ENCODE measurements around the gene SCAMP1. TPM values are rescaled to one million over a fixed set of nuclear protein-coding genes. Genes with fewer than 3 reads are reported as not detected.

The SCAMP1 gene
- total RNA-seq, 1 donor from 2014 or later = 15.0 TPM

- DNase-seq (ENCODE audit: low spot score in 2 of 2) = no peak
- H3K4me3 ChIP-seq = no peak overlapping the region
- intact Hi-C loops (cut with DNase I) = no loop called here
- peaks cover 5 to 13% of the 10 kb centered on the region in 2 donors for H3K4me1 ChIP-seq
- TF ChIP-seq, protein P1, sequence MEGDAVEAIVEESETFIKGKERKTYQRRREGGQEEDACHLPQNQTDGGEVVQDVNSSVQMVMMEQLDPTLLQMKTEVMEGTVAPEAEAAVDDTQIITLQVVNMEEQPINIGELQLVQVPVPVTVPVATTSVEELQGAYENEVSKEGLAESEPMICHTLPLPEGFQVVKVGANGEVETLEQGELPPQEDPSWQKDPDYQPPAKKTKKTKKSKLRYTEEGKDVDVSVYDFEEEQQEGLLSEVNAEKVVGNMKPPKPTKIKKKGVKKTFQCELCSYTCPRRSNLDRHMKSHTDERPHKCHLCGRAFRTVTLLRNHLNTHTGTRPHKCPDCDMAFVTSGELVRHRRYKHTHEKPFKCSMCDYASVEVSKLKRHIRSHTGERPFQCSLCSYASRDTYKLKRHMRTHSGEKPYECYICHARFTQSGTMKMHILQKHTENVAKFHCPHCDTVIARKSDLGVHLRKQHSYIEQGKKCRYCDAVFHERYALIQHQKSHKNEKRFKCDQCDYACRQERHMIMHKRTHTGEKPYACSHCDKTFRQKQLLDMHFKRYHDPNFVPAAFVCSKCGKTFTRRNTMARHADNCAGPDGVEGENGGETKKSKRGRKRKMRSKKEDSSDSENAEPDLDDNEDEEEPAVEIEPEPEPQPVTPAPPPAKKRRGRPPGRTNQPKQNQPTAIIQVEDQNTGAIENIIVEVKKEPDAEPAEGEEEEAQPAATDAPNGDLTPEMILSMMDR (IDR thresholded peaks at IDR 0.05) = no peak
- no peaks in the 10 kb centered on the region for H3K27me3 ChIP-seq
- H3K36me3 ChIP-seq = peaks cover 0 to 5% of the 10 kb centered on the region in 2 donors
- no peak overlapping the region for H3K27ac ChIP-seq
- H3K9me3 ChIP-seq = no peaks in the 10 kb centered on the region
These were observed 135.4 kb downstream of the SCAMP1 start for GRCh38 chr5:78495800-78496199.

DNA sequence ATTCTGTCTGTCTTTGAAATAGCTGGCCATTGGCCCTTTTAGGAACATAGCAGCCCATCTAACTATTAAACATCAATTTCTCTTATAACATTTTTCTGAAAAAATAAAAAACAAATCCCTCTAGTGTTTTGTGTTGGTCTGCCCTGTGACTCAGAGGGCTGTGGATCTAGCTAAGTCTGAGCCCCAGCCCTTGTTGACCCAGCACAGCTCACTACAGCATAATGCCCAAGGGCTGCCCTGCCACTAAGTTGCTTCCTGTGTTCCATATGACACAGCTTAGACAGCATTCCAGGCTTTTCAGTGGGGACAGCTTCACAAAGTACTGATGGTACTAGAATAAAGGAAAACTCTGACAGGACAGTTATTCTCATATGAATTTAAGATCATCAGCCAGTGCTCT lies 136.0 kb downstream of the SCAMP1 start:
- H3K27me3 ChIP-seq = no peaks in the 10 kb centered on the region
- peaks cover 5 to 13% of the 10 kb centered on the region in 2 donors for H3K4me1 ChIP-seq
- no peaks in the 10 kb centered on the region for H3K9me3 ChIP-seq
- TF ChIP-seq, protein P1 (IDR thresholded peaks at IDR 0.05) = no peak
- no peak overlapping the region for H3K27ac ChIP-seq
- H3K36me3 ChIP-seq = no peaks in the 10 kb centered on the region
- H3K4me3 ChIP-seq = no peak overlapping the region
- DNase-seq (ENCODE audit: low spot score in 2 of 2) = no peak
- intact Hi-C loops (cut with DNase I) = no loop called here

GRCh38 chr5:78497573-78498533 lies 137.4 kb downstream of the SCAMP1 start:
- no peak for DNase-seq (ENCODE audit: low spot score in 2 of 2)
- no peak overlapping the region for H3K27ac ChIP-seq

GRCh38 chr5:78499485-78499884 lies 139.1 kb downstream of the SCAMP1 start:
- H3K27ac ChIP-seq = no peak overlapping the region
- DNase-seq (ENCODE audit: low spot score in 2 of 2) = no peak
- no peak overlapping the region for H3K4me3 ChIP-seq
- intact Hi-C loops (cut with DNase I) = no loop called here
- no peaks in the 10 kb centered on the region for H3K9me3 ChIP-seq
- TF ChIP-seq, protein P1 (IDR thresholded peaks at IDR 0.05) = no peak
- H3K27me3 ChIP-seq = no peaks in the 10 kb centered on the region
- no peaks in the 10 kb centered on the region for H3K36me3 ChIP-seq
- H3K4me1 ChIP-seq = peaks cover 15 to 27% of the 10 kb centered on the region in 2 donors

More at GRCh38 chr5:78497573-78498533, 137.4 kb downstream of the SCAMP1 start:
- intact Hi-C loops (cut with DNase I) = no loop called here
- H3K4me3 ChIP-seq = no peak overlapping the region
- no peaks in the 10 kb centered on the region for H3K27me3 ChIP-seq
- H3K36me3 ChIP-seq = no peaks in the 10 kb centered on the region
- TF ChIP-seq, protein P1 (IDR thresholded peaks at IDR 0.05) = no peak
- H3K9me3 ChIP-seq = no peaks in the 10 kb centered on the region
- H3K4me1 ChIP-seq = peaks cover 15 to 22% of the 10 kb centered on the region in 2 donors

DNA sequence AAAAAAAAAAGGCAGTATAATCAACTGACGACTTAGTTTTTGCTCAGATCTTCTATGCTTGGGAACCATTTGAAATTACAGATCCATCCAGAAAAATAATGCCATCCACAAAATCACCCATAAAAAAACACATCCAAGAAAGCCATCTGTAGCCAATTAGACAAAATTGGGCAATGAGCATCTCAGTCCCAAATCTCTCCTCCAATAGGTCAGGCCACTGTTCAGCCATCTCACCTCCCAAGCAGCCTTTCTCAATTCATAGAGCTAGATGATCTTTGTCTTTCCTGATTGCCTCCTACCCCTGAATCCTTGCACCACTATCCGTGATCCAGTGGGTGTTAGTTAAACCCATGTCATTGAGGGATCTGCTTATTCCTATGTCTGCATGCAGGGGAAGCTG lies 139.6 kb downstream of the SCAMP1 start:
- DNase-seq (ENCODE audit: low spot score in 2 of 2) = no peak
- no peak overlapping the region for H3K4me3 ChIP-seq
- TF ChIP-seq, protein P1 (IDR thresholded peaks at IDR 0.05) = no peak
- no peaks in the 10 kb centered on the region for H3K9me3 ChIP-seq
- H3K4me1 ChIP-seq = peaks cover 15 to 31% of the 10 kb centered on the region in 2 donors
- intact Hi-C loops (cut with DNase I) = no loop called here
- H3K36me3 ChIP-seq = no peaks in the 10 kb centered on the region
- no peaks in the 10 kb centered on the region for H3K27me3 ChIP-seq
- no peak overlapping the region for H3K27ac ChIP-seq

Measured in ascending aorta (tissue), 2 donors.